Stimulated activated naive CD4-positive, alpha-beta T cell (primary cell): Measurements from ENCODE around the gene RSRC1.
"Not testable (repeated sequence)": the region's sequence is repeated elsewhere in the genome, so short reads cannot be mapped to it uniquely, and the experiment has no call there.

Experiments
- DNase-seq, 6 experiments: peaks; one replicate each; lab custom pipeline; 2025; lab: John Stamatoyannopoulos, UW

The RSRC1 gene, protein sequence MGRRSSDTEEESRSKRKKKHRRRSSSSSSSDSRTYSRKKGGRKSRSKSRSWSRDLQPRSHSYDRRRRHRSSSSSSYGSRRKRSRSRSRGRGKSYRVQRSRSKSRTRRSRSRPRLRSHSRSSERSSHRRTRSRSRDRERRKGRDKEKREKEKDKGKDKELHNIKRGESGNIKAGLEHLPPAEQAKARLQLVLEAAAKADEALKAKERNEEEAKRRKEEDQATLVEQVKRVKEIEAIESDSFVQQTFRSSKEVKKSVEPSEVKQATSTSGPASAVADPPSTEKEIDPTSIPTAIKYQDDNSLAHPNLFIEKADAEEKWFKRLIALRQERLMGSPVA

DNA sequence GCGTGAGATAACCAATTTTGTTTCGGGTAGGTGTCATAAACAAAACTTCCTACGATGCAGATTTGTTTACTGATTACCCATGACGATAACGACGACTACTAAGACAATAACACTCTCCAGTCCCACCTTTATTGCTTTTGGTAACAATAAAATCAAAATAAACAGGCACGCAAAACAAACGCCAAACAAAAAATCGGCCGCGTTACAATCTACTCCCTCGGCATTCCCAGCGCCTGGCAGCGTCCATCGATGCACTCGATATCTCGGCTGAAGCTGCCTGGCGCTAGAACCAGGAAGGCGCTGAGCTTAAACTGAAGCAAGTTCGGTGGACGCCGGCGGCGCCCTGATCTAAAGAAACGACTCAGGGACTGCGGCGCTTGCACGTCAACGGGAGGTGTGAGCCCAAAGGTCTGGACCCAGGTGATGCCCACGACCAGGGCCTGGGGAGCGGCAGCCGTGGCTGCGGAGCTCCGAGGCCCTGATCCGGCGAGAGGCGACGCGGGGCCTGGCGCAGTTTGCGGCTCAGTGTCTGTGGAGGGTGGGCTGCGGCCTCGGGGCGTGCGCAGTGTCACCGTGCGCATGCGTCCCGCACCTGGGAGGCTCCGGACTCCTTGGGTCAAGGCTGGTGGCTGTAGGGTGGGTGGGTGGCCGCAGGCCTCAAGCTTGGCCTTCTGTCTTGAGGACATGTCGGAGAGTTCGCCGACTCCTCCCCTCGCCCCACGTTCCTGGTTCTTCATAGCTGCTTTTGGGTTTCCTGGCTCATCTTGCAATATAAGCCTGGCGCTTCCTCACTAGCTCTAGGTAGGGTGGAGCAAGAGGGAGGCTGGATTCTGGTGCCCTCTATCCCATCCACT, at the start of gene RSRC1:
Gene RSRC1 (plus strand): TSS at position 286 of the 854 bp plus-strand sequence. CDS start 12,016 bp downstream, outside the sequence.
- peak; percentile 50 to 77 (median 66) for DNase-seq

DNA sequence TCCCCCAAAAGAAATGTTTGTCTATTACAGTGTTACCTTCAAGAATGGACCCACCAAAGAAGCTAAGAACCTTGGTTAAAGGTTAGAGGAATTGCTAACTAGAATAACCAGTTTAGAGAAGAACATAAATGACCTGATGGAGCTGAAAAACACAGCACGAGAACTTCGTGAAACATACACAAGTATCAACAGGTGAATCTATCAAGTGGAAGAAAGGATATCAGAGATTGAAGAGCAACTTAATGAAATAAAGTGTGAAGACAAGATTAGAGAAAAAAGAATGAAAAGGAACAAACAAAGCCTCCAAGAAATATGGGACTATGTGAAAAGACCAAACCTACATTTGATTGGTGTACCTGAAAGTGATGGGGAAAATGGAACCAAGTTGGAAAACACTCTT, 44.3 kb upstream of the RSRC1 start:
- DNase-seq = not testable (repeated sequence)

DNA sequence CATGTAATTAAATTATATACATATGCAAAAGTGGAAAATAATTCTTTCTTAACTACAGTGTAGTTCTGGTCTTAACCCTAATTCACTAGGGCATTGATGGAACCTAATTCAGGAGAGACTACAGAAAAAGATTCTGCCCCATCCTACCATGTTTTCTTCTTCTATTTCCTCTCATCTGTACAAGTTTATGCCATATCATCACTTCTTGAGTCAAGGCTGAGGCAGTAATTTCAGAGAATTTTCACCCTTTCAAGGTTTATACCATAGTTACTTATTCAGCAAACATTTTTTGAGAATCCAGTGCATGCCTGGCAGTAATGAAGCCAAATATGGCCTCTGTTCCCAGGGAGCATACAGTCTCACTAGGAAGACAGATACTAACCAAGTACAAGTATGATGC, 37.1 kb upstream of the RSRC1 start:
- no peak for DNase-seq

DNA sequence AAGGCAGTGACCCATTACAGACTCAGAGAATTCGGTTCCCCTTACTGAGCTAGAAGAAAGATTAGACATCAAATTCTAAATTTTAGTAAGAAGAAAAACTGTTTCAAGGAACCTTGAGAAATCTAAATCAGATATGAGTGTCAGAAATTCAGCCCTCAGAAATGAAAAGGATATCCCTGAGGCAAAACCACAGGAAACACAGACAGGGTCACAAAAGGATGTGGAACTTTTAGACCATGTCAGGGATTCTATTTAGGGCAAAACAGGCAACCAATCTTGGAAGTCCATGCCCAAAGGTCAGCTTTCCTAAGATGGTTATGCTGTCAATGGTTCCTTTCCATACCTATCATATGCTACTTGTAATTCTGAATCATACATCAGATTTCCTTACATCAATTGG, 35.3 kb upstream of the RSRC1 start:
- no peak for DNase-seq

DNA sequence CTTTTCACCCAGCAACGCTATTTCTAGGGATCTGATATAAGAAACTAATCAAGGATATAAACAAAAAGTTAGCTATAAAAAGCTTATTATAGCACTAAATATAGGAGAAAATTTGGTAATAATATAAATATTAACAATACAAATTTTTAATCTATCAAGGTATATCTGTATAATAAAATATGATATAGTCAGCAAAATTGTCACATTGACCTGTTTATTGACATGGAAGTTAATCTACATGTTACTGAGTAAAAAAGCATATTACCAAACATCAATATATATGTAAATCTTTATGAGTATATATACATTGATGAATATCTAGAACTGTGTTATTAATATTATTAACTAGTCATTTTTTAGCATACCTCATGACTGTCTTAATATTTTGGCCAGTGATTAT, 30.3 kb upstream of the RSRC1 start:
- no peak for DNase-seq

DNA sequence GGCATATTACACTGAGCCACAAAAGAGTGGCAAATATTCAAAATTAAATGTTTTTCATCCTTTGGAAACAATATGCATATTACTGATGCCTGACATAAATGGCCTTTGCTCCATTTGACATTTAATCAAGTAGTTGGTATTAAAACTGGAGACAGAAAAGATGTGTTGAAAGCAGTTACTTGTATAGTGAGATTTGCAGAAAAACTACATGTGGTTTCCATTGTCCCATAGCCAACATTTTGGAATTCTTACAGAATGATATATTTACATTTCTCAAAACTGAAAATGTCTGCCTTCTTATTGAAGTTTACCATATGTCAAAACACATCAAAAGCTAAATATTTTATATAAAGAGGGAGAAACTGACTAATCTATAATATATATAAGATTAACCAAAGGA, 25.2 kb upstream of the RSRC1 start:
- no peak for DNase-seq

DNA sequence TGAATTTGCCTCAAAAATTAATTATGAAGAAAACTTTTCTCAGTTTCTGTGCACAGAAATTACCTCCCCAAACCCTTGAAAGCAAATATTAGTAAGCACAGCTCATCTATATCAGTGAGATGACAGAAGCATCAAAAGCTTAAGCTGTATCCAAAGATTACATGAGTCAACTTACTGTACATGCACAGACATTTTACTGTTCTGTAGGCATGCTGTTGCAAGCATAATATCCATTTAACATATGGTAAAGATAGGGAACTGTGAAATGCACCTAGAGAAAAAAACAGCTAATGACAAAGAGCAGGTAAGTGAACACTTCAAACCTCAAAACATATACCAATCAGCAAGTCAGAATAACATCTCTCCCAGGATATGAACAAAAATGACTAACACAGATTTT, 24.5 kb upstream of the RSRC1 start:
- DNase-seq = no peak

DNA sequence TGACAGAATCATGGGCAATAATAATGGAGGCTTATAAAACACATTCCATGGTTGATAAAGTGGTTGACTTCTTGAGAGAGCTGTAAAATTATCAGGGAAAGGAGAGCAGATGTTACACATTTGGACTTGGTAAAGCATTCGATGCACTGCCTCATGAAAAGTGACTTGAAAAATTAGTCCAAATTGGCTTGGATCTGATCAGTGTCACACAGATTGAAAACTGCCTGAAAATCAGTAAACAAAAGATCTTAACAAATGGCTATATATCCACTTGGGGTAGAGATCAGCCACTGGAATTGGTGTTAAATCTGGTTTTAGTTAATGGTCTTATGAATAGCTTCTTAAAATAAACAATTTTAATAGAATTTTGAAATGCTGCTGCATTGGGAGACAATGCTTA, 24.0 kb upstream of the RSRC1 start:
- DNase-seq = no peak

DNA sequence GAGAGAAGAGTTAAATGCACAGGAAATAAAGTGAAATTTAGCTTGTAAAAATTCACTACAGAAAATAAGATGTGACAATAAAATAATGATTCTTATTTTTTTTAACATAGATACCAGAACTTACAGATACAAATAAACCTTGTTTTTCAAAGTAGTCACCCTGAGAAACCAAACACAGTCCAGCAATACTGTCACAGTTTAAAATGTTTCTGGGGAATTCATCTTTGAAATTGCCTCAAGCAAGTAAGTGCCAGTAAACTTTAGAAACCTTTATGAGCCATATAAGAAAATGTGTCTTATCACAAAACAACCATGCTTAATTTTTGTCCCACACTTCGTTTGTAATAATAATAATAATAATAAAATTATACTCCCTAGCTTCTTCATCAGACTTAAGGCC, 23.5 kb upstream of the RSRC1 start:
- DNase-seq = no peak

DNA sequence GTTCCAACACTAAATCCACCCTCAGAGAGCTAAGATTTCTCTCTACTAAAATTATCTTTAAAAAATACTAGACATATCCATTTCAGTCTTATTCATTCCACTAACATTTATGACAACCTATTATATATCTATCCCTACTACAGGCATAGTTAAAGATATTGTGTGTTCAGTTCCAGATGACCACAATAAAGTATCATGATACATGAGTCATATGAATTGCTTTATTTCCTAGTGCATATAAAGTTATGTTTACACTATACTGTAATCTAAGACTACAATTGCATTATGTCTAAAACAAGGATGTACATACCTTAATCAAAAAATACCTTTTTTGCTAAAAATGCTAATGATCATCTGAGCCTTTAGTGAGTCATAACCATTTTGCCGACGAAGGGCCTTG, 23.1 kb upstream of the RSRC1 start:
- no peak for DNase-seq

DNA sequence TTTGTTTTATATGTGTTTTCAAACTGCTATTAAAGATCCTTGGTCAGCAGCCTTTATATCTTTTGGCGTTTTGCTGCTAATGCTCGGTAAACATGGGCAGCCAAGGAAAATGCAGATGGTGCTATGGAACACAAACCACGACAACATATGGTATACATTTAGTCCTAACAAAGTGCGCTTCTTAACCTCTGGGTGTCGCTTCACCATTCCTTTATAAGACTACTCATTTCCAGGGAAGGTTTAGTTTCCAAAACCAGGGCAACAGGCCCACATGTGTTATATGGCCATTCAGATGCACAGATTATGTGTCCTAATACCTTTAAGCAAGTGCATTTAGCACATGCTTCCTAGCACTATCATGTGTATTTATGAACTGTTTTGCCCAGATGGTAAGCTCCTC, 18.4 kb upstream of the RSRC1 start:
- no peak for DNase-seq

DNA sequence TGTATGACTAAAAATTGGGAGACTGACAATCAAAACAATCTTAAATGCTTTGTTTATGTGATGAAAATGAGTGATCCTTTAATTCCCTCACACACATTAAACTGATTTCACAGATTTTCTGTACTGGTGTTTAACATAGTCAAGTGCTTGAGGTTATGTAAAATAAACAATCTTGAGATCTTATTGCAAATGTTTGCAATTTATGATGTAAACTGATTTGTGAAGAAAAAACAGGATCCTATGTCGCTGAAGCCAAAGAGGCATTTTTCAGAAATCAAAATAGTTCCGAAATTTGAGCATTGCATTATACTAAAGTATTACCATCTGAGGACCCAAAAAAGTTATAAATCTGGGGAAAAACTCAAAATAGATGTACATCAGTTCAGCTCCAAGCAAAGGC, 16.4 kb upstream of the RSRC1 start:
- DNase-seq = no peak

DNA sequence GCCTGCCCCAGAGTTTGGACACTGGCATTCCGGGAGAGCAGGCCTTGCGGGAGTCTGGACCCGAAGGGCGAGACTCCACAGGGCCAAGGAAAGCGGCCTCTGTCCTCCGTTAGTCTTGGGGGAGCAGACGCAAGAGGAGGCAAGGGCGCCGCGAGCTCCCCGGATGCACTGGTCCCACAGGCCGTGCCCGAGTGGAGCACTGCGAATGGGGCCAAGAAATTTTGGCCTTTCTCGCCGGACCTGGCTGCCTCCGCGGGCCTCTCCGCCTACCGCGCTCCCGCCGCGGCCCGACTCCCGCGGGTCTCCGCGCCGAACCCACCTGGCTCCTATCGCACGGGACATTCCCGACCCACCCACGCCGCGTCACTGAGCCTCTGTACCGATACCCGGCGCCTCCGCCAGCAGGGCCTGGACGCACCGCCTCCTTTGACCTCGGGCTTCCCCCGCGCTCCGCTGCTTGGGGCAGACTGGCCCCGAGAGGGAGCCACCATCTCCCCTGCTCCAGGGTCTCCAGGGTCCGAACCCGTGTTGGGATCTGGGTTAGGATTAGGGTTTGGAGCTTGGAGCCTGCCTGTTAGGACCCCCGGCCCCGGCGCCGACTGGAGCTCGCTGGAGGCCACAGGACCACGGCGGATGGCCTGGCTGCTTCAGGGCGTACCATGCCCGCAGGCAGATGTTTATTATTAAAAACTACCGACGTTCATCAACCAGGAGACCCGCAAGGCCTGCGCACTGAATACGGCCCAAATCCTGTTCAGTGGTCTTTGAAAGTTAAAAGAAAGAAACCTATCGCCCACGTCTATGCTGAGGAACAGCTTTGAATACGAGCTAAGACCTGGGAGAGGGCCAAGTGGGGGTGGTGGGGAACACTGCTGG, 15.4 kb upstream of the RSRC1 start:
- peak in 1 of 6 experiments; percentile 3 for DNase-seq

DNA sequence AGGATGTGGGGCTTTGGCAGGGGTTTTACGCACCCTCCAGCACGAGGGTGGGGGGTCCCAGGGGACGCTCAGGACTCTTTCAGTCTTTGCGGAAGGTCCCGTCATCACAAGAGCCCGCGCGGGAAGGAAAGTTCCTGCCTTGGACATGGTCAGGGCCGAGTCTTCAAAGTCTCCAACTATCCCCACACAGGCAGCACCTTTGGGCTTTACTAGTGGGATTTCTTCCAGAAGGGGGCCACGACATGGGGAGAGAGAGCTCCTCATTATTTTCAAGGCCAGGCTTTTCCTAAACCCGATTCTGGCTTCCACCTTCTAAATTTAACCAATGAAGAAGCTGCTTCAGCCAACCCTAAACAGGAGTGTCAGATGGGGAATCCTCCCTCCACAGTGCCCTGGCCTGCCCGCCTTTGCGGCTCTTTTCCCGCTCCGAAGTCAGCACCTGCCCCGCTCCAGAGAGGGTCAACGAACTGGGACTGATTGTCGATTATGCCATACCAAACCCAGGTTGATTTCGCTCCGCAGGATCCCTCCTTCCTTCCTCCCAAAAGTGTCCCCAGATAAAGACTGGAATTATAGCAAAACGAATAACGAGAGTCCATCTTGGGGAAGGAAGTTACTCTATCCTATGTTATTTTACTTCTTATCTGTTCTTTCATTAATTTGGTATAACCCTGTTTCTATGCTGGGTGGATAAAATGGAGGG, 14.6 kb upstream of the RSRC1 start:
- DNase-seq = peak in 2 of 6 experiments; percentile 0 to 23

DNA sequence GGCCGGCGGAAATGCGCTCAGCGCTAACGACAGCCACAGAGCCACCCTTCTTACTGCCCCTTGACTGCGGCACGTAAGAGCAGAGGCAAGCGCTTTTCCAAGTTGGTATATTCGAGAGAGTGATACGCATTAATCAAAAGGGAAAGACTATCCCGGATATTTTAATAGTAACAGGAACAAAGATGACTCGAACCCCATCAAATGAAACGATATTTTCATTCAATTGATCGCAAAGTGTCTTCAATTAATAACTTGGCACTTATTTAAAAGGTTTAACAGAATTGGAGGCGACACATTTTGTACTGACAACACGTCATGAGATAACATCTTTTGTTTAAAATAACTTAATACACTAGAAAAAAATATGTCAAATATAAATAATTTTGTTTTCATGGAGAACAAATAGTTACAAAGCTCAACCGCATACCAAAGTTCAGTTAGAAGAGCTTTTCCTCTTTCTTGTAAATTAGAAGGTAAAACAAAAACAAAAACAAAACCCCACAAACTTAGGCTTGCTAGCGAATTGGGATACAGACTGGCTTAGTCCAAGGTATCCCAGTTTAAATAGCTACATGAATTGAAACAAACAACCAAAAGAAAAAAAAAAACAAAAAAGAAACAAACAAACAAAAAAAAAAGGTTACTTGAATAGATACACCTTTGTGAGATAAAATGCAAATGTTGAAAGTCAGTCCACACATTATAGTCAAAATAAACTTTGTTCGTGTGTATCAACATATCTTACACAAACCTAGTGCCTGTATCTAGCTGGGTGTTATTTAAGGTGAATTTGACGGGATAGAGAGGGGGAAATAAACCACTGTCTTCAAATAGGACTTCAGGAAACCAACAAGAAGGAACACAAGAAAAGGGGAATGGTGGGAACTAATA, 13.8 kb upstream of the RSRC1 start:
- no peak for DNase-seq

DNA sequence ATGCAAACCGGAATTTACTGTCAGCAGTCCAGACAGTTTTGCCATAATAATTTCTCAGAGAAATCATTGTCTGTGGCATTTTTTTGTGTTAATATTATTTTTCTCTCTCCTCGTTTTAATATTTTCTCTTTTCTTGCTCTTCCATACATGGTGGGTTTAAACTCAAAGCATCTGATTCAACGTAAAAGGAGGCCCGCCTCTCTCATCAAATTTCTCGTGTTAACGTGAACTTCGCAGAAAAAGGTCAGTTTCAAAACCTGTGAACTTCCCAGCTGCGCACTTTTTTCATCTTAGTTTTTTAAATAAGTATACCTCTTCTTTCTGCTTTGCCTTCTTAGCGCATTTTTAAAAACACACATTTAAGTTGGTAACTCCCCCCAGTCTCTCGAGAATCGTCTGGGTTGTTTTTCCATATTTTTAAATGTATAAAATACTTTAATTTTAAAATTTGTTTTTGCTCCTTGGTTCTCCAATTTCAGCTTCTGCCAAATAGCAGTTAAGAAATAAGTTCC, 12.8 kb upstream of the RSRC1 start:
- no peak for DNase-seq

DNA sequence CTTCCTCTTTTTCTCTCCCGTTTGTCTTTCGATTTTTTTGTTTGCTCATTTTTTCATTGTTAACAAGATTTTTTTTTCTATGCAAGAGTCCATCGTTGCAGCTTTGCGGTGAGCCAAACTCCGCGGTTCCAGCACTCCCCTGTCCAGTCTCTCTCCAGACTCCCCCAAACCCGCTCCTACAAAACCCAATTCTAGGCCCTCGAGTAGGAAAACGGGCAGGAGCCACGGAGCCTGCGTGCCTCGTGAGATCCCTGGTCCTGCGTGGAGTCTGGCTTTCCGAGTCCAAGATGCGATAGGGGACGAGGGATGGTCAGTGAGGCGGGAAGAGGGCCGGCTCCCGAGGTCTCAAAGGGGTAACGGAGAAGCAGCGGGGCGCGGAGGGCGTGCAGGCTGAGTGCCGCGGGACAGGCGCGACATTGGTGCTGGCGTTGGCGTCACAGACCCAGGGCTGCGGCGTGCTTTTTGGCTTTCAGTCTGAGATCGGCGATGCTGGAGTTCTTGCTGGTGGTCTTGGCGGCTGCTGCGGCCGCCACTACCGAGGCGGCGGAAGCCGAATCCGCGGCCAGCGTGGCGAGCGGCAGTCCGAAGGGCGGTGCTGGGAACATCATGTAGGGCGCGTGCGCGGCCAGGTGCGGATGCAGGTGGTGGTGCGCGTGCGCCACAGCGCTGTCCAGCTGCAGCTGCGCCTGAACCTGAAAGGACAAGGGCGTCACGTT, 12.1 kb upstream of the RSRC1 start:
- DNase-seq = peak; percentile 37 to 74 (median 62)

DNA sequence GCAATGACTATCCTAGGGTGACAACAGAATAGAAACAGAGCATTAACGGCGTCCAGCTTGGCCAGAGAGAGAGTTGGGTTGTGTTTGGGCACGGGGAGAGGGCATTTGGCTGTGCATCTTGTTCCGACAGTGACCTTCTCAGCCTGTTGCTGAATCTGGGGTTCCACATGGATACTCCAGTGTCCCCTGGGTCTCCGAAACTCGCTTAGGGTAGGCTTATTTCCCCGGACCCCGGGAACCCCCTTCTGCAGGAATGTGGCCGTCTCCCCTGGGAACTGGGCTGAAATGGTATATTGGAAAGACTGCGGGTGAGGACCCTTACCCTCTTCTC, 11.6 kb upstream of the RSRC1 start:
- DNase-seq = no peak

DNA sequence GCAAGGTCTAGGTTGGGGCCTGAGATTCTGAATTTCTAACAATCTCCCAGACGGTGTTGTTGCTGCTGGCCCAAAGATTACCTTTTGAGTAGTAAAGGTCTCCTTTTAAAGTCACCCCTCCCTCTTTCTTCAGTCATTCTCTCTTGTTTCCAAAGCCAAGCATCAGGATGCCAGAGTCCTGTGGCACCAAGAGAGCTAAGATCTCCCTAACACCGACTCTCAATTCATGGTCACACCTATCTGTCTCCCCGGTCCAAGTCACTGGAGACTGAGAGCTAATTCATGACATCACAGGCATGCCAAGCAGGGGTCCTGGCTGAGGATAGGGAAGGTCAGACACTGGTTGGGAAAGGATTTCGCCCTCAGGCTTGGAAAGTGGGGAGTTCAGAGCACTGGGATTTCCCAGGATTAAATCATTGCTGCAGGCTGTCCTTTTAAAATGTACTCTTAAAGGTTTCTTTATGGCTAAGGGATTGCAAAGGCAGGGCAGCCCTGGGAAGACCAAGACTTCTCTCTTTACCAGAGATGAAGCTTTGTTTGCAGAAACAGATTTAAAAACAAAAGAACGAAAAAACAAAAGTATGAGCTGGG, 11.0 kb upstream of the RSRC1 start:
- no peak for DNase-seq

DNA sequence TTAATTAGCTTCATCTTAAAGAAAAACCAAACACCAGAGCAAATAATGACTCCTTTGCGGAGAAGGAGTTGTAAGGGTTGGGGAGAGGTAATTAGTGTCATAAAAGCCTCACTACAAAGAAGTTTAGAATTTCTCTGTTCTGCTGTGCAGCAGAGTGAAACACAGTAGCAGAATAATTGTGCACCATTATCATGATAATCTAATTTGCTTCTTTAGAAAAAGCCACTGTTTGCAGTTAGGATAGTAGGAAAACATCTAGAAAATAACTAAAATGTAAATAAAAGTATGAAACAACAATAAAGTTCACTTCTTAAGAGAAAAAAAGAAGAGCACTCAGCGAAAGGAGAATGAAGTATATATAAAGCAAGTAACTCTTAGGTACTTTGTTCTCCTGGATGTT, 9.2 kb upstream of the RSRC1 start:
- DNase-seq = no peak
